GM10266 (cell line): ENCODE measurements around the gene FBXO40.

Experiments used
- DNase-seq: peaks from one replicate; pipeline ENCODE4 v3.0.0; 2012; ENCODE audit errors: extremely low spot score
- CTCF ChIP-seq: IDR thresholded peaks from 2 replicates; pipeline ENCODE4 v1.5.1; 2012; ENCODE audit warnings: mild to moderate bottlenecking, low read depth; ENCODE audit not compliant: control insufficient read depth, insufficient read depth; ENCODE audit errors: missing control alignments

FBXO40 gene, protein sequence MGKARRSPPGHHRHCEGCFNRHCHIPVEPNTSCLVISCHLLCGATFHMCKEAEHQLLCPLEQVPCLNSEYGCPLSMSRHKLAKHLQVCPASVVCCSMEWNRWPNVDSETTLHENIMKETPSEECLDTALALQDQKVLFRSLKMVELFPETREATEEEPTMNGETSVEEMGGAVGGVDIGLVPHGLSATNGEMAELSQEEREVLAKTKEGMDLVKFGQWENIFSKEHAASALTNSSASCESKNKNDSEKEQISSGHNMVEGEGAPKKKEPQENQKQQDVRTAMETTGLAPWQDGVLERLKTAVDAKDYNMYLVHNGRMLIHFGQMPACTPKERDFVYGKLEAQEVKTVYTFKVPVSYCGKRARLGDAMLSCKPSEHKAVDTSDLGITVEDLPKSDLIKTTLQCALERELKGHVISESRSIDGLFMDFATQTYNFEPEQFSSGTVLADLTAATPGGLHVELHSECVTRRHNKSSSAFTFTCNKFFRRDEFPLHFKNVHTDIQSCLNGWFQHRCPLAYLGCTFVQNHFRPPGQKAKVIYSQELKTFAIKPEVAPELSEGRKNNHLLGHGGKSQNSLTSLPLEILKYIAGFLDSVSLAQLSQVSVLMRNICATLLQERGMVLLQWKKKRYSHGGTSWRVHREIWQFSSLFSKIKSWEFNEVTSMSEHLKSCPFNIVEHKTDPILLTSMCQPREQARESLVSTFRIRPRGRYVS

GRCh38 chr3:121592856-121593702 is at the start of gene FBXO40:
Gene FBXO40, plus strand, starts transcription at chr3:121593379. Its CDS starts 27,197 bp downstream, at chr3:121620576.
- TF ChIP-seq CTCF = no peak

GRCh38 chr3:121545049-121545573 is 48.1 kb upstream of the FBXO40 start:
- peak; percentile 12 for DNase-seq
- no peak for TF ChIP-seq CTCF

More at GRCh38 chr3:121592856-121593702, at the start of gene FBXO40:
- no peak for DNase-seq

GRCh38 chr3:121545574-121546455 is 47.4 kb upstream of the FBXO40 start, which contains the start of gene POLQ:
Gene POLQ, minus strand, starts transcription at chr3:121545988. Its CDS starts 111 bp downstream, at chr3:121545877.
- DNase-seq = peak; percentile 87
- no peak for TF ChIP-seq CTCF

DNA sequence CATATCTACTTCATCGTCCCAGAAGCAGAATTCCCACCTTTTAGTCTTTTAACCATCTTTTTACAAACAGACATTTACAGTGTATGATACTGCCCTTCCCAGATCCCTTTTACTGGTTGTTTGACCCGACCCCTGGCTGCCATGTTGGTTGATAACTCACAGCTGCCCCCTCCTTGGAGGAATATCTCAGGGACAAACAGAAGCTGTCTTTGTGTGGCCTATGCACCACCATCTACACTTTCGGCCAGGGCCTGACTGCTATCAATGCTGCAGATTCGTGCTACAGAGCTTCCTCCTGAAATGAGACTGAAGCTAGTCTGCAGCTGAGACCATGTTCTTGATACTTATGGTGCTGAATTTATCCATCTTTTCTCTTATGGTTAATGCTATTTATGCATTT is 40.8 kb upstream of the FBXO40 start:
- no peak for DNase-seq
- TF ChIP-seq CTCF = no peak

DNA sequence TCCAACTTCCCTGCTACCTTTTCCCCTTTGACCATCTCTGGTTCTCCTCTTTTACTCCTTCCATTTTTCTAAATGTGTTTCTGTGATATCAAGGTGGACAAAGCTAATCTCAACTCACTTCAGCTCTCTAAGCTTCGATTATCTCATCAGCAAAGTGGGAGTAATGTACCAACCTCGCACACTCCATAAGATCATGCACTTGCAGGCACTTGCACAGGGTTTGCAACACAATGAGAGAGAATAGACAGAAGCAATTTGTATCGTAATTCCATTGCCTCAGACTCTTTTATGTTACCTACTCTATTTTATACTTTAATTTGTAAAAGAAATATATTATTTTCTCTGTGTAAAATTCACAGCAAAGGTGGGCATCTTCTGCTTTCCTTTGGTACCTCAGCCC is 40.4 kb upstream of the FBXO40 start:
- no peak for DNase-seq
- no peak for TF ChIP-seq CTCF

DNA sequence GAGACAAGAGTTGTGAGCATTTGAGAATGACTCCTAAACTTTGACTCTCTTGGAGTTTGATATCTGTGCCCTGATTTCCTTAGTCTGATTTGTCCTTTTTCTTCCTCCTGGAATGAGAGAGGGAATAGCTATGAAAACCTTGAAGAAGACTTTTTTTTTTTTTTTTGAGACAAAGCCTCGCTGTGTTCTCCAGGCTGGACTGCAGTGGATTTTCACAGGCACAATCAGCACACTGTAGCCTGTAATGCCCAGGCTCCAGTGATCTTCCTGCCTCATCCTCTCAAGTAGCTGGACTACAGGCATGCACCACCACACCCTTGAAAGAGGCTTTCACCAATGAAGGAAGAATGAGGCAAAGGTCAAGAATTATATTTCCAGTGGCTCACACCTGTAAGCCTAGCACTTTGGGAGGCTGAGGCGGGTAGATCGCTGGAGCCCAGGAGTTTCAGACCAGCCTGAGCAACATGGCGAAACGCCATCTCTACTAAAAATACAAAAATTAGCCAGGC is 35.7 kb upstream of the FBXO40 start:
- DNase-seq = no peak
- TF ChIP-seq CTCF = no peak
